Mucosa of descending colon (tissue), 3 donors: ENCODE data around the gene SF3A2. TPM values are rescaled to one million over a fixed set of nuclear protein-coding genes. Genes with fewer than 3 reads are reported as not detected.

Experiments
- ATAC-seq: fragments of 200-7000 bp; cut with Tn5 transposase; one replicate; pipeline ENCODE4 v1.9.1; 2020; ENCODE audit warnings: mild to moderate bottlenecking, moderate library complexity
- DNase-seq, 3 donors: peaks; one replicate each; pipeline ENCODE4 v3.0.0-alpha.2; 2020
- H3K36me3 ChIP-seq: fragments of 200-600 bp; one replicate; pipeline ENCODE4 v1.8.0; 2021; ENCODE audit warnings: low read depth, mild to moderate bottlenecking
- H3K4me1 ChIP-seq: fragments of 200-600 bp; one replicate; pipeline ENCODE4 v1.8.0; 2021; ENCODE audit warnings: low read depth, mild to moderate bottlenecking
- H3K4me3 ChIP-seq: fragments of 200-600 bp; one replicate; pipeline ENCODE4 v1.8.0; 2021; ENCODE audit warnings: mild to moderate bottlenecking
- H3K9me3 ChIP-seq: fragments of 200-600 bp; one replicate; pipeline ENCODE4 v1.8.0; 2021; ENCODE audit warnings: mild to moderate bottlenecking
- CTCF ChIP-seq: fragments of 200-600 bp; IDR thresholded peaks from one replicate; pipeline ENCODE4 v1.8.0; 2022; ENCODE audit warnings: antibody characterized with exemption, mild to moderate bottlenecking
- intact Hi-C, 2 donors: fragments of 100-400 bp; cut with DNase I in 1 of 2; cut with micrococcal nuclease in 1 of 2; formaldehyde crosslinking; loops; one replicate each; pipeline versions ENCODE4 v1.11.0 to v1.11.1; 2022; cut with DNase I, micrococcal nuclease
- total RNA-seq, 3 donors: library from RNA; stranded (reverse); fragmentation: NEBNext Ultra II Directional in 2 of 3; extraction: Animal tissue kit (Norgen Biotek cat#: 25700) in 2 of 3; gene quantifications; one replicate each; pipeline versions ENCODE4 v1.2.1 to v1.2.4, GENCODE V29; 2021 to 2023
- donor health status: DM: no; HTN: no; CAD: no; lungs with moderate emphysema.
- donor health status: DM: no; HTN: no; CAD: no.
- donor health status: DM: no; HTN: yes; CAD: no.

SF3A2 gene
- total RNA-seq, 3 donors from 2014 or later: 60.6 to 81.2 (median 68.2) TPM

GRCh38 chr19:2229103-2230032 is 7.3 kb upstream of the SF3A2 start:
- ATAC-seq: peak; percentile 1
- H3K9me3 ChIP-seq: no peaks in the 10 kb centered on the region
- intact Hi-C loops: loop anchor here in 1 of 2 donors (10.0 kb wide), 1 partner anchor 95 kb away; the partner anchor contains the start of genes LSM7 and SPPL2B
- DNase-seq: no peak
- peaks cover 4% of the 10 kb centered on the region for H3K4me1 ChIP-seq
- no peak for TF ChIP-seq CTCF
- H3K4me3 ChIP-seq: no peak overlapping the region
- peaks cover 8% of the 10 kb centered on the region for H3K36me3 ChIP-seq

- TF ChIP-seq CTCF: no peak
- intact Hi-C loops: loop anchor here in 1 of 2 donors (10.0 kb wide), 1 partner anchor 95 kb away; the partner anchor contains the start of genes LSM7 and SPPL2B
- DNase-seq (no peak), ATAC-seq (no peak)
- H3K9me3 ChIP-seq: no peaks in the 10 kb centered on the region
- H3K4me1 ChIP-seq: peaks cover 11% of the 10 kb centered on the region
- peaks cover 8% of the 10 kb centered on the region for H3K36me3 ChIP-seq
- no peak overlapping the region for H3K4me3 ChIP-seq
Measured at GRCh38 chr19:2230033-2230531, 6.5 kb upstream of the SF3A2 start.

- Histone ChIP-seq H3K4me1 (peaks cover 14% of the 10 kb centered on the region), H3K9me3 (no peaks in the 10 kb centered on the region), H3K4me3 (no peak overlapping the region), H3K36me3 (peaks cover 8% of the 10 kb centered on the region)
- TF ChIP-seq CTCF: no peak
- DNase-seq (no peak), ATAC-seq (no peak)
- intact Hi-C loops: loop anchor here in 1 of 2 donors (10.0 kb wide), 1 partner anchor 94 kb away; the partner anchor contains the start of genes LSM7 and SPPL2B
Measured at GRCh38 chr19:2230807-2231533, 5.7 kb upstream of the SF3A2 start.

GRCh38 chr19:2231621-2232221 is 4.9 kb upstream of the SF3A2 start:
- Histone ChIP-seq H3K4me3 (no peak overlapping the region), H3K36me3 (peaks cover 8% of the 10 kb centered on the region), H3K4me1 (peaks cover 14% of the 10 kb centered on the region), H3K9me3 (no peaks in the 10 kb centered on the region)
- no peak for DNase-seq
- intact Hi-C loops: loop anchor here in 1 of 2 donors (10.0 kb wide), 1 partner anchor 93 kb away; the partner anchor contains the start of genes LSM7 and SPPL2B
- no peak for ATAC-seq
- TF ChIP-seq CTCF: no peak
